GM12878 (cell line): ENCODE results near the gene RTCB. TPM values are rescaled to one million over a fixed set of nuclear protein-coding genes. Genes with fewer than 3 reads are reported as not detected.
A peak's percentile ranks its signal among the peaks of the same experiment; 100 is the strongest.

Experiments used
- ATAC-seq: fragments of 200-7000 bp; cut with Tn5 transposase; 3 replicates; pipeline ENCODE4 v1.9.1; 2020; ENCODE audit warnings: mild to moderate bottlenecking, moderate library complexity
- BruUV-seq: library from RNA; stranded (reverse); fragments of 400-500 nt; replicated peaks from 2 replicates; lab custom pipeline; 2021; lab: Mats Ljungman, UMichigan
- CTCF ChIA-PET: fragments of 300-600 bp; sonication (Branson Sonifier 250); formaldehyde crosslinking; extraction: SDS; loops from one replicate; lab custom pipeline; 2021; ENCODE audit warnings: inconsistent platforms; lab: Yijun Ruan, JAX
- POLR2A ChIA-PET: fragments of 350-600 bp; formaldehyde crosslinking; extraction: SDS; loops from one replicate; lab custom pipeline; 2021; ENCODE audit warnings: inconsistent platforms; lab: Charles Lee
- RAD21 ChIA-PET: fragments of 300-600 bp; sonication (Branson Sonifier 250); formaldehyde crosslinking; loops from one replicate; lab custom pipeline; 2023; ENCODE audit warnings: antibody characterized with exemption; ENCODE audit not compliant: unreplicated experiment; lab: Charles Lee
- SMC1A ChIA-PET: fragments of 300-600 bp; sonication (Branson Sonifier 250); formaldehyde crosslinking; loops from one replicate; lab custom pipeline; 2023; ENCODE audit not compliant: unreplicated experiment, uncharacterized antibody; lab: Charles Lee
- DNase-seq: peaks from one replicate; pipeline ENCODE4 v3.0.0-alpha.2; 2011; ENCODE audit warnings: low read depth, low spot score
- FAIRE-seq: peaks from 3 replicates; lab custom pipeline; 2011; peaks lifted over from hg19 to GRCh38; lab: Jason Lieb, UNC
- H2AFZ ChIP-seq: 2 replicates; pipeline ENCODE4 v1.6.0; 2011; ENCODE audit warnings: low read depth, low read length, control low read depth; ENCODE audit not compliant: control insufficient read depth
- H3K27ac ChIP-seq: 2 replicates; pipeline ENCODE4 v1.5.1; 2011; ENCODE audit warnings: control low read depth; ENCODE audit not compliant: control insufficient read depth, insufficient read depth
- H3K27me3 ChIP-seq, 2 experiments: replicated peaks in 1 of 2; 2 replicates each; pipeline versions ENCODE4 v1.6.0 to v1.6.1; 2011; ENCODE audit warnings: low read length in 1 of 2; ENCODE audit not compliant: control insufficient read depth in 2 of 2, insufficient read depth in 2 of 2
- H3K36me3 ChIP-seq, 2 experiments: 2 replicates each; pipeline ENCODE4 v1.5.1; 2011; ENCODE audit warnings: low read length in 1 of 2; ENCODE audit not compliant: control insufficient read depth in 2 of 2, insufficient read depth in 2 of 2
- H3K4me1 ChIP-seq: 2 replicates; pipeline ENCODE4 v1.6.1; 2011; ENCODE audit warnings: mild to moderate bottlenecking, low read length, moderate library complexity, mixed read lengths; ENCODE audit not compliant: control insufficient read depth, insufficient read depth
- H3K4me2 ChIP-seq: 2 replicates; pipeline ENCODE4 v1.6.0; 2011; ENCODE audit warnings: control low read depth; ENCODE audit not compliant: control insufficient read depth, insufficient read depth
- H3K4me3 ChIP-seq: fragments of 200-600 bp; sonication (generic); 2 replicates; pipeline ENCODE4 v1.5.1; 2016
- H3K79me2 ChIP-seq: 2 replicates; pipeline ENCODE4 v1.6.0; 2011; ENCODE audit warnings: low read length; ENCODE audit not compliant: control insufficient read depth, insufficient read depth
- H3K9ac ChIP-seq: 2 replicates; pipeline ENCODE4 v1.8.0; 2011; ENCODE audit warnings: low read length, control low read depth, mixed read lengths; ENCODE audit not compliant: control insufficient read depth, insufficient read depth
- H3K9me3 ChIP-seq: replicated peaks from 3 replicates; pipeline ENCODE4 v1.5.1; 2011; ENCODE audit warnings: mild to moderate bottlenecking, low read length; ENCODE audit not compliant: control insufficient read depth, insufficient read depth
- H4K20me1 ChIP-seq: 2 replicates; pipeline ENCODE4 v1.6.0; 2011; ENCODE audit not compliant: control insufficient read depth, insufficient read depth
- CTCF ChIP-seq, 3 experiments: IDR thresholded peaks in 2 of 3; conservative IDR thresholded peaks in 1 of 3; 2 replicates each; pipeline ENCODE4 v1.5.1; 2011; ENCODE audit warnings: low read depth in 3 of 3, low read length in 3 of 3, mild to moderate bottlenecking in 3 of 3, control low read depth in 2 of 3, moderate library complexity in 2 of 3, inconsistent platforms in 1 of 3, mixed read lengths in 1 of 3; ENCODE audit not compliant: control insufficient read depth in 2 of 3, insufficient read depth in 1 of 3; ENCODE audit errors: extremely low read depth in 1 of 3
- RAD21 ChIP-seq: IDR thresholded peaks from 2 replicates; pipeline ENCODE4 v1.6.1; 2011; ENCODE audit warnings: mild to moderate bottlenecking, low read depth, low read length, moderate library complexity; ENCODE audit not compliant: insufficient read depth
- RUNX3 ChIP-seq: IDR thresholded peaks from 2 replicates; pipeline ENCODE4 v1.6.1; 2012; ENCODE audit warnings: low read length, inconsistent platforms
- SMC3 ChIP-seq: IDR thresholded peaks from 2 replicates; pipeline ENCODE4 v1.6.1; 2011; ENCODE audit warnings: low read length, improper control_type of control experiment, borderline replicate concordance
- TCF12 ChIP-seq: IDR thresholded peaks from 2 replicates; pipeline ENCODE4 v1.6.1; 2011; ENCODE audit warnings: low read depth, mild to moderate bottlenecking, low read length
- ZNF622 ChIP-seq: fragments of 450-650 bp; IDR thresholded peaks from 2 replicates; pipeline ENCODE4 v1.6.1; 2017; ENCODE audit warnings: mild to moderate bottlenecking, inconsistent platforms
- WGBS: methylation state at CpG from one replicate; pipeline ENCODE4 v1.1.6; 2016; ENCODE audit warnings: low lambda C conversion rate; ENCODE audit not compliant: insufficient replicate concordance, insufficient coverage; ENCODE audit errors: missing lambda C conversion rate; 5-methylcytosine and 5-hydroxymethylcytosine counted together
- in situ Hi-C: fragments of 300-500 bp; cut with MboI; formaldehyde crosslinking; loops from 9 replicates; pipeline ENCODE4 v1.14.3; 2018; ENCODE audit warnings: mixed read lengths
- intact Hi-C: fragments of 100-400 bp; cut with micrococcal nuclease; formaldehyde crosslinking; loops from one replicate; pipeline ENCODE4 v1.14.2; 2022; ENCODE audit not compliant: unreplicated experiment
- polyA plus RNA-seq, 11 experiments: library from polyadenylated mRNA; depleted of rRNA in 4 of 11; unstranded in 6 of 11; stranded (reverse) in 5 of 11; fragments of >200 nt; fragmentation: Nextera tagmentation in 4 of 11; fragmentation: Illumina TruSeq in 1 of 11; extraction: Ambion mirVana in 4 of 11; extraction: Trizol in 1 of 11; gene quantifications; 1 replicate in 1 of 11; 2 replicates in 10 of 11; pipeline versions ENCODE4 v1.2.1 to v1.2.3, GENCODE V29; 2011 to 2016; ENCODE audit warnings: inconsistent platforms in 2 of 11, missing spikeins in 2 of 11, low read depth in 1 of 11
- total RNA-seq, 4 experiments: library from RNA; depleted of rRNA in 3 of 4; stranded (reverse); fragments of >200 nt in 3 of 4; fragmentation: Illumina TruSeq in 1 of 4; extraction: Trizol in 1 of 4; gene quantifications; 2 replicates each; pipeline versions ENCODE4 v1.2.1 to v1.2.3, GENCODE V29; 2013 to 2021

RTCB gene
- total and polyA plus RNA-seq, 10 of the 15 experiments (the other 5 are each of a cell fraction or from before 2014, with no cell fraction given): 88.4 to 203 (median 106) TPM

DNA sequence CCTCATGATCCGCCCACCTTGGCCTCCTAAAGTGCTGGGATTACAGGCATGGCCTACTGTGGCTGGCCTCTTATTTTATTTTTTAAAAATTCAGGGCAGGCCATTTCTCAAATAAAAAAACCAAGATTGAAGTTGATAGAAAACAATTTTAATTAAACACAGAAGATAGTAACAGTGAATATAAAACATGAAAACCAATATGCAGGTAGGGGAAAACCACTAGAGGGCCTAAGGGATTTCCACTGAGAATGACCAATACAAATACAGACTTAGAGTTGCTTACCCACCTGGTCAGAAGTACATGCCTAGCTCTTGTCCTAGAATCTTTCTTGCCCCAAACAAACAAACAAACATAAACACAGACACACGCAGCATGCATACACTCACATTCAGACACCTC, 1.7 kb upstream of the RTCB start:
- Histone ChIP-seq H3K9ac (no peak overlapping the region), H3K4me3 (no peak overlapping the region), H3K9me3 (no peaks in the 10 kb centered on the region; the same call in 2 of the 3 replicates), H4K20me1 (no peaks in the 10 kb centered on the region), H3K4me2 (no peak overlapping the region), H3K27ac (no peak overlapping the region), H3K79me2 (peaks cover 27% of the 10 kb centered on the region), H2AFZ (peak overlapping the region; percentile 12; the same call in 1 of the 2 replicates), H3K36me3 (no peaks in the 10 kb centered on the region), H3K27me3 (no peaks in the 10 kb centered on the region), H3K4me1 (peaks cover 8% of the 10 kb centered on the region)
- ChIA-PET POLR2A (no interaction called here), CTCF (interaction anchor here (3.8 kb wide), 1 partner anchor 61 kb away, joined by 39 read pairs; the partner anchor contains the start of gene FBXO7), SMC1A (interaction anchor here (3.1 kb wide), 1 partner anchor 61 kb away, joined by 28 read pairs; the partner anchor contains the start of gene FBXO7), RAD21 (no interaction called here)
- intact Hi-C loops (loop anchor here (2.0 kb wide), 1 partner anchor 61 kb away; the partner anchor contains the start of gene FBXO7), in situ Hi-C loops (no loop called here)
- no TSS peak for BruUV-seq
- DNase-seq (no peak), ATAC-seq (peak; percentile 27; the same call in 2 of the 3 replicates), FAIRE-seq (no peak)
- WGBS: 75% methylated on average over 2 of the region's 2 CpGs
- TF ChIP-seq ZNF622: no peak
- TF ChIP-seq RUNX3: 0 out of 2 replicates have a peak, but pooled peaks have one; percentile 6
- TF ChIP-seq SMC3: peak; percentile 42; the same call in 1 of the 2 replicates
- peak; percentile 27; the same call in 1 of the 2 replicates for TF ChIP-seq RAD21
- TF ChIP-seq TCF12: no peak
- TF ChIP-seq CTCF (IDR thresholded peaks at IDR 0.05 in 2 of 3, conservative IDR thresholded peaks at IDR 0.05 in 1 of 3; ENCODE audit: control insufficient read depth in 2 of 3, extremely low read depth in 1 of 3, insufficient read depth in 1 of 3, low read depth in 3 of 3, low read length in 3 of 3): peak; percentile 31 to 41 (median 39); a peak in 4 of 6 replicates
